HT-29 (cell line): ENCODE data around the gene PAK4. TPM values are rescaled to one million over a fixed set of nuclear protein-coding genes. Genes with fewer than 3 reads are reported as not detected.

Experiments
- DNase-seq: peaks from one replicate; pipeline ENCODE4 v3.0.0-alpha.2; 2015; ENCODE audit warnings: low spot score
- total RNA-seq: library from RNA; depleted of rRNA; stranded (reverse); fragments of >200 nt; shearing (Covaris generic); gene quantifications from 2 replicates; pipeline ENCODE4 v1.2.3, GENCODE V29; 2014

The PAK4 gene
- total RNA-seq, 1 experiment from 2014 or later: 46.5 TPM

GRCh38 chr19:39165857-39166256 is 40.3 kb downstream of the PAK4 start:
- DNase-seq: no peak

GRCh38 chr19:39166571-39167391 is 41.2 kb downstream of the PAK4 start:
- peak; percentile 97 for DNase-seq

GRCh38 chr19:39167461-39168257 is 42.1 kb downstream of the PAK4 start:
- DNase-seq: peak; percentile 96

GRCh38 chr19:39168258-39169142 is 42.9 kb downstream of the PAK4 start:
- DNase-seq: no peak

DNA sequence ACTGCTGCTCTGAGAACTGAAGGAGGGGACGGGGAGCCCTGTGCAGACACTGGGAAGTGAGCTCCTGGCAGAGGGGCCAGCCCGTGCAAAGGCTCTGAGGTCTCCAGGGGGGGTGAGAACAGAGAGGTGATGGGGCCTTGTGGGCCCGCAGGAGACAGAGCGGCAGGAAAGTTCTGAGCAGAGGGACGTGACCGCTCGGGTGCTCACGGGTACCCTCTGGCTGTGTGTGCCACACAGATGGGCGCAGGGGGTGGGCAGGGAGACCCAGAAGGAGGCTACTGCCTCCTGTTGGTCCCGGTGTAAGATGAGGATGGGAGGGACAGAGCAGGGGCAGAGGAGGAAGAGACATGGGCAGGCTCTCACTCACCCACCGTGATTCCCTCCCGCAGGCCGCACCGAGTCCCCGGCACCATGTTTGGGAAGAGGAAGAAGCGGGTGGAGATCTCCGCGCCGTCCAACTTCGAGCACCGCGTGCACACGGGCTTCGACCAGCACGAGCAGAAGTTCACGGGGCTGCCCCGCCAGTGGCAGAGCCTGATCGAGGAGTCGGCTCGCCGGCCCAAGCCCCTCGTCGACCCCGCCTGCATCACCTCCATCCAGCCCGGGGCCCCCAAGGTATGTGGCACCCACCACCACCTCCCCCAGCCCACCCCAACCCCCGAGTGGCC is 43.7 kb downstream of the PAK4 start:
- DNase-seq: no peak

- no peak for DNase-seq
These were observed 45.0 kb downstream of the PAK4 start for GRCh38 chr19:39170386-39171231.

GRCh38 chr19:39171479-39172465 is 46.2 kb downstream of the PAK4 start:
- DNase-seq: no peak

GRCh38 chr19:39172700-39173501 is 47.3 kb downstream of the PAK4 start:
- no peak for DNase-seq

- no peak for DNase-seq
These were observed 48.0 kb downstream of the PAK4 start for GRCh38 chr19:39173502-39173991.

GRCh38 chr19:39174142-39174541 is 48.6 kb downstream of the PAK4 start:
- no peak for DNase-seq

DNA sequence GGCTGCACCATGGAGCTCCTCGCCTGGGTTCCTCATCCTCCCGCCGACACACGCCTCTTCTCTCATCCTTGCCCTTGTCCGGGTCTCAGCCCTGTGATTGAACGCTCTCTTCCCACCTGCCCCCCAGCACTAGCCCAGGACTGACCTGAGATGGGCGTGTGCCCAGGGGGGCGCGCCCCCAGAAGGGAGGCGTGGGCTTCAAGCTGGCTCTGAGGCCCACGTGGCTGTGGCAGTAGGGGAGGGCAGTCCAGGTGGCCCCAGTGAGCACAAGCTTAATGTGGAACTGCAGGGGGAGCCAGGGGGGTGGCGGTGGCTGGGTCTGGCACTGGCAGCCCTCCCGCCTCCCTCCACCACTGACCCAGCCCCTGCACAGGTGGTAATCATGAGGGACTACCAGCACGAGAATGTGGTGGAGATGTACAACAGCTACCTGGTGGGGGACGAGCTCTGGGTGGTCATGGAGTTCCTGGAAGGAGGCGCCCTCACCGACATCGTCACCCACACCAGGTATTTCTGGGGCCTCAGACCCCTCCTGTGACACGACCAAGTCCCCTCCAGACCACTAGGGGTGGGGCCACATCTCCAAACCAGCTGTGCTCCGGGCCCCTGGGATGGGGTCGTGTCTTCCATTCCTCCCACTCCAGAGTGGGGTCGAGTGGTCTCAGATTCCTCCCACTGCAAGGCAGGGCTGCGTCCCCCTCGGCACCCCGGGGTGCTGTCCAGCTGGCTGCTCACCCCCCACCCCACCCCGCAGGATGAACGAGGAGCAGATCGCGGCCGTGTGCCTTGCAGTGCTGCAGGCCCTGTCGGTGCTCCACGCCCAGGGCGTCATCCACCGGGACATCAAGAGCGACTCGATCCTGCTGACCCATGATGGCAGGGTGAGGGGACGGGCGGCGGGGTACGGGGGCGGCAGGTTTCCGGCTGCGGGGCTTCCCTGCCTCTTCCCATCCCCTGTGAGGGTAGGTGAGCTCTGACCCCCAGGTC is 49.3 kb downstream of the PAK4 start:
- DNase-seq: no peak

- DNase-seq: no peak
These were observed 50.0 kb downstream of the PAK4 start for GRCh38 chr19:39175564-39175963.

GRCh38 chr19:39177110-39177699 is 51.6 kb downstream of the PAK4 start:
- no peak for DNase-seq

DNA sequence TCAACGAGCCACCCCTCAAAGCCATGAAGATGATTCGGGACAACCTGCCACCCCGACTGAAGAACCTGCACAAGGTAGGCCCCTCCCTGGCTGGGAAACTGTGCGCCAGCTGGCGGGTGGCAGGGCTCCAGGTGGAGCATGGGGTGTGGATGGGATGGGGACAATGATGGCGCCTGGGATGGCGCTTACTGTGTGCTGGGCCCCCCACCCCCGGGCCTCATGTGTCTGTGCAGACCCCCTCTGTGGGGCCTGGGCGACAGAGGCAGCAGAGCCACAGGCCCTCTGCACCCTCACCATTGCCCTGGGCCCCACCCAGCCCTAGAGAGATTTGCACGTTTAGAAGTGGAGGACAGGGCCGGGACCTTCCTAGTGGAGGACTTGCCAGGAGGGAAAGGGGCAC is 52.1 kb downstream of the PAK4 start:
- no peak for DNase-seq

GRCh38 chr19:39178296-39179006 is 52.9 kb downstream of the PAK4 start:
- DNase-seq: no peak

DNA sequence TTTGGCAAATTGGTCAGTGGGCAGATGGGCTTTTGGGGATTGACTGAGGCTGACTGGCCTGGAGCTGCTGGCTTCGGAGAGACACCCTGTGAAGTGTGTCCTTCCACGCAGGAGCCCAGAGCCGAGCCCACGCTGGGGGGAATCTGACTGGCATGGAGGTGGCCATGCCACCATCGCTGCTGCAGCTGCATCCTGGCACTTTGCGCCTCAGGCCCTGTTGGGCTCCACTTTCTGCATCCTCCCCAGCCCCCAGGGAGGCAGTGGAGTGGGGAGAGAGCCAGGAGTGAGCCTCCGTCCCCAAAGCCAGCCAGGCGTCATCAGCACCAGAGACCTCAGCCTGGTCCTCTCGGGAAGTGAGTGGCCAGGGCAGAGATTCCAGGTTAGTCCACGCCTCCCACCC is 54.2 kb downstream of the PAK4 start:
- DNase-seq: no peak
